Stimulated activated CD4-positive, alpha-beta T cell treated with anti-CD3 and anti-CD28 coated beads, Interleukin-4, amount 100 ng/mL, for 24 hours (primary cell): ENCODE data around the gene GALNT11.

Source experiments
- DNase-seq: peaks from one replicate; pipeline ENCODE4 v3.0.0-alpha.2; 2020

The GALNT11 gene

GRCh38 chr7:152158801-152159587, 133.5 kb downstream of the GALNT11 start:
- DNase-seq: no peak

GRCh38 chr7:152161171-152161570, 135.7 kb downstream of the GALNT11 start:
- DNase-seq: no peak

- DNase-seq: no peak
These were observed 136.8 kb downstream of the GALNT11 start for GRCh38 chr7:152162287-152162686.
